ENCODE measurements around the gene MCTP1.
"Not testable (repeated sequence)": the region's sequence is repeated elsewhere in the genome, so short reads cannot be mapped to it uniquely, and the experiment has no call there.

Gene MCTP1

GRCh38 chr5:95022967-95023695, 261.8 kb downstream of the MCTP1 start:
- DNase-seq = no peak

- no peak for DNase-seq
Measured at GRCh38 chr5:95020345-95020744, 264.5 kb downstream of the MCTP1 start.

GRCh38 chr5:95018946-95019345, 265.9 kb downstream of the MCTP1 start:
- no peak for DNase-seq

GRCh38 chr5:95018511-95018910, 266.4 kb downstream of the MCTP1 start:
- DNase-seq = no peak

- DNase-seq = no peak
Measured at GRCh38 chr5:95009812-95010211, 275.1 kb downstream of the MCTP1 start.

GRCh38 chr5:95007921-95008597, 276.8 kb downstream of the MCTP1 start:
- DNase-seq = no peak

GRCh38 chr5:95005811-95006210, 279.1 kb downstream of the MCTP1 start:
- no peak for DNase-seq

GRCh38 chr5:94998670-94999069, 286.2 kb downstream of the MCTP1 start:
- DNase-seq = no peak

GRCh38 chr5:94994537-94994936, 290.4 kb downstream of the MCTP1 start:
- not testable (repeated sequence) for DNase-seq

- no peak for DNase-seq
Measured at GRCh38 chr5:94993491-94993890, 291.4 kb downstream of the MCTP1 start.

- no peak for DNase-seq
Measured at GRCh38 chr5:94992325-94992724, 292.6 kb downstream of the MCTP1 start.

GRCh38 chr5:94983861-94984535, 300.9 kb downstream of the MCTP1 start:
- no peak for DNase-seq

GRCh38 chr5:94977437-94977836, 307.5 kb downstream of the MCTP1 start:
- DNase-seq = no peak

GRCh38 chr5:94976853-94977252, 308.0 kb downstream of the MCTP1 start:
- DNase-seq = no peak

- DNase-seq = no peak
Measured at GRCh38 chr5:94972268-94972667, 312.6 kb downstream of the MCTP1 start.

GRCh38 chr5:94969174-94969573, 315.7 kb downstream of the MCTP1 start:
- no peak for DNase-seq

GRCh38 chr5:94968507-94969095, 316.3 kb downstream of the MCTP1 start:
- no peak for DNase-seq

GRCh38 chr5:94967525-94967924, 317.4 kb downstream of the MCTP1 start:
- DNase-seq = no peak

- DNase-seq = not testable (repeated sequence)
Measured at GRCh38 chr5:94959279-94959678, 325.6 kb downstream of the MCTP1 start.

- DNase-seq = no peak
Measured at GRCh38 chr5:94945656-94946055, 339.2 kb downstream of the MCTP1 start.

GRCh38 chr5:94944160-94944559, 340.7 kb downstream of the MCTP1 start:
- no peak for DNase-seq

- DNase-seq = no peak
Measured at GRCh38 chr5:94941122-94941755, 343.7 kb downstream of the MCTP1 start.

- DNase-seq = no peak
Measured at GRCh38 chr5:94932259-94932658, 352.6 kb downstream of the MCTP1 start.
